HG02981 (cell line): ENCODE measurements around the gene PTPRA.
"Not testable (repeated sequence)": the region's sequence is repeated elsewhere in the genome, so short reads cannot be mapped to it uniquely, and the experiment has no call there.

ENCODE experiments used
- ATAC-seq: cut with Tn5 transposase; IDR thresholded peaks from one replicate; pipeline ENCODE4 v1.9.1; 2021; ENCODE audit warnings: mild to moderate bottlenecking, moderate library complexity; ENCODE audit not compliant: unreplicated experiment

PTPRA gene

GRCh38 chr20:3067139-3068014 is 194.1 kb downstream of the PTPRA start:
- ATAC-seq: no peak

- no peak for ATAC-seq
These were observed 194.8 kb downstream of the PTPRA start for GRCh38 chr20:3068075-3068474.

GRCh38 chr20:3068986-3069900 is 196.0 kb downstream of the PTPRA start:
- ATAC-seq: no peak

- no peak for ATAC-seq
These were observed 197.4 kb downstream of the PTPRA start for GRCh38 chr20:3070725-3071124.

- ATAC-seq: no peak
These were observed 198.0 kb downstream of the PTPRA start for GRCh38 chr20:3071266-3071609.

GRCh38 chr20:3071610-3072529 is 198.6 kb downstream of the PTPRA start, which contains the start of gene OXT:
Gene OXT (plus strand): TSS chr20:3071620. CDS start chr20:3071656, 36 bp downstream.
- ATAC-seq: no peak

- no peak for ATAC-seq
These were observed 199.4 kb downstream of the PTPRA start for GRCh38 chr20:3072530-3073250.

- ATAC-seq: not testable (repeated sequence)
These were observed 200.0 kb downstream of the PTPRA start for GRCh38 chr20:3073251-3073643.

GRCh38 chr20:3074812-3075211 is 201.5 kb downstream of the PTPRA start:
- ATAC-seq: no peak

- ATAC-seq: not testable (repeated sequence)
These were observed 202.0 kb downstream of the PTPRA start for GRCh38 chr20:3075315-3075714.

- ATAC-seq: no peak
These were observed 204.4 kb downstream of the PTPRA start for GRCh38 chr20:3077618-3078134.

GRCh38 chr20:3080939-3081388 is 207.7 kb downstream of the PTPRA start:
- no peak for ATAC-seq

GRCh38 chr20:3081641-3082040 is 208.4 kb downstream of the PTPRA start:
- no peak for ATAC-seq

- ATAC-seq: no peak
These were observed 209.1 kb downstream of the PTPRA start for GRCh38 chr20:3082306-3082951.

GRCh38 chr20:3082955-3083952 is 210.0 kb downstream of the PTPRA start:
- ATAC-seq: no peak

- no peak for ATAC-seq
These were observed 211.2 kb downstream of the PTPRA start, which contains the start of gene AVP for GRCh38 chr20:3084283-3084985. Gene AVP (minus strand): TSS chr20:3084724. CDS start chr20:3084674, 50 bp downstream.

- ATAC-seq: no peak
These were observed 211.7 kb downstream of the PTPRA start for GRCh38 chr20:3084986-3085360.
